Thyroid gland (tissue), 4 donors: ENCODE data around the gene C5orf22. TPM values are rescaled to one million over a fixed set of nuclear protein-coding genes. Genes with fewer than 3 reads are reported as not detected.

Source experiments
- DNase-seq, 2 donors: peaks; one replicate each; pipeline ENCODE4 v3.0.0-alpha.2; 2019
- H3K27ac ChIP-seq, 3 donors: fragments of 200-600 bp; sonication (generic); 1 replicate in 2 of 3; 2 replicates in 1 of 3; pipeline ENCODE4 v1.5.1; 2016 to 2019; ENCODE audit warnings: mild to moderate bottlenecking in 1 of 3, moderate library complexity in 1 of 3
- H3K27me3 ChIP-seq: fragments of 200-600 bp; sonication (generic); one replicate; pipeline ENCODE4 v1.5.1; 2019
- H3K36me3 ChIP-seq, 2 donors: fragments of 200-600 bp; sonication (generic); one replicate each; pipeline ENCODE4 v1.5.1; 2016 to 2019
- H3K4me1 ChIP-seq, 2 donors: fragments of 200-600 bp; sonication (generic); one replicate each; pipeline ENCODE4 v1.5.1; 2017 to 2019
- H3K4me3 ChIP-seq, 3 donors: fragments of 200-600 bp; sonication (generic); replicated peaks in 1 of 3; 1 replicate in 2 of 3; 2 replicates in 1 of 3; pipeline ENCODE4 v1.5.1; 2016; ENCODE audit warnings: mild to moderate bottlenecking in 1 of 3
- H3K9me3 ChIP-seq: fragments of 200-600 bp; sonication (generic); one replicate; pipeline ENCODE4 v1.5.1; 2017
- CTCF ChIP-seq, 6 experiments: fragments of 200-600 bp in 3 of 6; fragments of 450-650 bp in 3 of 6; sonication (generic) in 3 of 6; IDR thresholded peaks; one replicate each; pipeline ENCODE4 v1.5.1; 2016 to 2019; ENCODE audit warnings: antibody characterized with exemption in 6 of 6, mild to moderate bottlenecking in 2 of 6, inconsistent platforms in 1 of 6, moderate library complexity in 1 of 6
- POLR2A ChIP-seq, 2 donors: fragments of 450-650 bp; IDR thresholded peaks; one replicate each; pipeline ENCODE4 v1.6.1; 2017; ENCODE audit warnings: antibody characterized with exemption in 2 of 2, mild to moderate bottlenecking in 2 of 2, moderate library complexity in 1 of 2
- whole genome bisulfite sequencing, 2 donors: methylation state at CpG; one replicate each; pipeline ENCODE4 v1.1.5; 2017; 5-methylcytosine and 5-hydroxymethylcytosine counted together
- intact Hi-C: fragments of 100-400 bp; cut with DNase I; formaldehyde crosslinking; loops from one replicate; pipeline ENCODE4 v1.15.1; 2023
- total RNA-seq, 4 donors: library from RNA; depleted of rRNA; stranded (reverse); fragments of >200 nt; gene quantifications; one replicate each; pipeline ENCODE4 v1.2.3, GENCODE V29; 2016

The C5orf22 gene
- total RNA-seq, 4 donors from 2014 or later = 13.8 to 25.6 (median 19.3) TPM

GRCh38 chr5:31573494-31574142 lies 41.5 kb downstream of the C5orf22 start:
- H3K27ac ChIP-seq = no peak overlapping the region
- WGBS, 2 donors = 90 to 92% methylated on average over 10 of the region's 10 CpGs
- DNase-seq = no peak
- intact Hi-C loops = no loop called here
- no peak overlapping the region for H3K4me3 ChIP-seq
- H3K36me3 ChIP-seq = no peaks in the 10 kb centered on the region
- no peaks in the 10 kb centered on the region for H3K4me1 ChIP-seq
- TF ChIP-seq POLR2A (IDR thresholded peaks at IDR 0.05) (no peak), CTCF (IDR thresholded peaks at IDR 0.05) (no peak)
- no peaks in the 10 kb centered on the region for H3K27me3 ChIP-seq
- H3K9me3 ChIP-seq = no peaks in the 10 kb centered on the region

- intact Hi-C loops = no loop called here
- no peak for DNase-seq
- H3K4me3 ChIP-seq = no peak overlapping the region
- H3K27ac ChIP-seq = no peak overlapping the region
- no peaks in the 10 kb centered on the region for H3K4me1 ChIP-seq
- TF ChIP-seq CTCF (IDR thresholded peaks at IDR 0.05) (no peak), POLR2A (IDR thresholded peaks at IDR 0.05) (no peak)
- WGBS, 2 donors = 86 to 90% methylated on average over 4 of the region's 4 CpGs
- no peaks in the 10 kb centered on the region for H3K27me3 ChIP-seq
- no peaks in the 10 kb centered on the region for H3K36me3 ChIP-seq
- no peaks in the 10 kb centered on the region for H3K9me3 ChIP-seq
Measured at GRCh38 chr5:31574772-31575171, 42.7 kb downstream of the C5orf22 start.

GRCh38 chr5:31577438-31577837 lies 45.3 kb downstream of the C5orf22 start:
- Histone ChIP-seq H3K27me3 (no peaks in the 10 kb centered on the region), H3K4me3 (no peak overlapping the region), H3K36me3 (no peaks in the 10 kb centered on the region), H3K9me3 (no peaks in the 10 kb centered on the region), H3K4me1 (no peaks in the 10 kb centered on the region), H3K27ac (no peak overlapping the region)
- no peak for TF ChIP-seq POLR2A (IDR thresholded peaks at IDR 0.05)
- no peak for TF ChIP-seq CTCF (IDR thresholded peaks at IDR 0.05)
- DNase-seq = no peak
- intact Hi-C loops = no loop called here
- 88 to 89% methylated on average over 3 of the region's 3 CpGs for WGBS, 2 donors

- H3K4me1 ChIP-seq = no peaks in the 10 kb centered on the region
- DNase-seq = no peak
Measured at GRCh38 chr5:31579558-31579957, 47.5 kb downstream of the C5orf22 start.

More at GRCh38 chr5:31579558-31579957, 47.5 kb downstream of the C5orf22 start:
- H3K4me3 ChIP-seq = no peak overlapping the region
- H3K36me3 ChIP-seq = no peaks in the 10 kb centered on the region
- no peaks in the 10 kb centered on the region for H3K9me3 ChIP-seq
- TF ChIP-seq POLR2A (IDR thresholded peaks at IDR 0.05) = no peak
- no peak for TF ChIP-seq CTCF (IDR thresholded peaks at IDR 0.05)
- H3K27me3 ChIP-seq = no peaks in the 10 kb centered on the region
- intact Hi-C loops = no loop called here
- WGBS, 2 donors = 93 to 97% methylated on average over 2 of the region's 2 CpGs
- no peak overlapping the region for H3K27ac ChIP-seq
